Measurements from ENCODE around the gene VSX2. TPM values are rescaled to one million over a fixed set of nuclear protein-coding genes. Genes with fewer than 3 reads are reported as not detected.

VSX2 gene
- total RNA-seq, 4 donors from 2014 or later, result not detected

DNA sequence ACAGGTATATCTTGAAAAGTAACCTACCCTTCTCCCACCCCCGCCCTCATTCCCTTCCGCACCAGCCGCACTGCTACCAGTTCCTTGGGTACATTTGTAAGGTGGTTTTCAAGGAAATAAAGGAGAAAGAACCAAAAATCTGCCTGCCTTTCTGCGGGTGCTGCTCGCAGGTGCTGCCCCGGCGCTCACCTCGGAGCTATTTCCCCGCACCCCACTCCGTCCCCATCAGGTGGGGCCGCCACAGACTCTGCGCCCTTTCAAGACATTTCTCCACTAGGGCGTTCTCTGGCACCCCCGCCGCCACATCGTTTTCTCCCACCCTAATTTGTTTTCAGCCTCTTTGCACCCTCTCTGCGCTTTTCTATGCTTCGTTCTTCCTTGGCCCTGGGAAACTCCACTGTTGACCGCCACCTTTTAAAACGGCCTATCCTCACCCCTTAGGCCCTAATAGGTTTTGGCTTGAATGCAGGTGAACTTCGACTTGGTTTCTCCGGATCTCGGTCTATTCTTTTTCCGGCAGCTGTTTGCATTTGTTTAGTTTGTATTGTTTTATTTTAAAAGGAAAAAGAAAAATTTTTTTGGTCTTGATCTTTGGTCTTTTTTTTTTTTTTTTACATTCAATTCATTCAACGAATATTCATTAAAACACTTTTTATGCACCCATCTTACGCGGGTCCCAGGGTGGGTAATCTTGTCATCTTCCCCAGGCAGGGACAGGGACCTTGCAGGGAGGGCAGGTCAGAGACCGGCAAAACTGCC, 3.0 kb downstream of the VSX2 start:
- H3K4me3 ChIP-seq (ENCODE audit: low read depth, poor library complexity, severe bottlenecking), result no peak overlapping the region
- intact Hi-C loops (cut with DNase I; ENCODE audit: low total_unique reads), result loop anchor here (5.0 kb wide), 1 partner anchor 1770 kb away; no protein-coding TSS in a partner anchor
- DNase-seq (ENCODE audit: low spot score in 2 of 2), result no peak
- TF ChIP-seq POLR2A (IDR thresholded peaks at IDR 0.05), result no peak
- TF ChIP-seq, protein P1, sequence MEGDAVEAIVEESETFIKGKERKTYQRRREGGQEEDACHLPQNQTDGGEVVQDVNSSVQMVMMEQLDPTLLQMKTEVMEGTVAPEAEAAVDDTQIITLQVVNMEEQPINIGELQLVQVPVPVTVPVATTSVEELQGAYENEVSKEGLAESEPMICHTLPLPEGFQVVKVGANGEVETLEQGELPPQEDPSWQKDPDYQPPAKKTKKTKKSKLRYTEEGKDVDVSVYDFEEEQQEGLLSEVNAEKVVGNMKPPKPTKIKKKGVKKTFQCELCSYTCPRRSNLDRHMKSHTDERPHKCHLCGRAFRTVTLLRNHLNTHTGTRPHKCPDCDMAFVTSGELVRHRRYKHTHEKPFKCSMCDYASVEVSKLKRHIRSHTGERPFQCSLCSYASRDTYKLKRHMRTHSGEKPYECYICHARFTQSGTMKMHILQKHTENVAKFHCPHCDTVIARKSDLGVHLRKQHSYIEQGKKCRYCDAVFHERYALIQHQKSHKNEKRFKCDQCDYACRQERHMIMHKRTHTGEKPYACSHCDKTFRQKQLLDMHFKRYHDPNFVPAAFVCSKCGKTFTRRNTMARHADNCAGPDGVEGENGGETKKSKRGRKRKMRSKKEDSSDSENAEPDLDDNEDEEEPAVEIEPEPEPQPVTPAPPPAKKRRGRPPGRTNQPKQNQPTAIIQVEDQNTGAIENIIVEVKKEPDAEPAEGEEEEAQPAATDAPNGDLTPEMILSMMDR (IDR thresholded peaks at IDR 0.05), result no peak
- 15 to 17% methylated on average over 28 of the region's 28 CpGs for WGBS, 2 donors

DNA sequence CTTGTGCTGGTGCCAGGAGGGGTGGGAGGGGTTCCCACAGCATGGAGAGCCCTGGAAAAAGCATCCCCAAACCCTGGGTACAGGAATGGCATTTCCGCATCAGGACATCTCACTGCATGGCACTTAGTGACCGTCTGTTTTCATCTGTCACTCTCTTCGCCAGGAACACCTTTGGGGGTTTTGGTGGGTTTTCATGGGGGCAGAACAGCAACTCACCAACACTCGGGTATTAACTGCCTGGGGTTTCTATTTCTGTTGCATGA, 3.5 kb downstream of the VSX2 start:
- no peak for TF ChIP-seq POLR2A (IDR thresholded peaks at IDR 0.05)
- TF ChIP-seq, protein P1 (IDR thresholded peaks at IDR 0.05), result no peak
- no peak for DNase-seq (ENCODE audit: low spot score in 2 of 2)
- intact Hi-C loops (cut with DNase I; ENCODE audit: low total_unique reads), result loop anchor here (5.0 kb wide), 1 partner anchor 1770 kb away; no protein-coding TSS in a partner anchor
- H3K4me3 ChIP-seq (ENCODE audit: low read depth, poor library complexity, severe bottlenecking), result no peak overlapping the region
- WGBS, 2 donors, result 36 to 50% methylated on average over 4 of the region's 4 CpGs

DNA sequence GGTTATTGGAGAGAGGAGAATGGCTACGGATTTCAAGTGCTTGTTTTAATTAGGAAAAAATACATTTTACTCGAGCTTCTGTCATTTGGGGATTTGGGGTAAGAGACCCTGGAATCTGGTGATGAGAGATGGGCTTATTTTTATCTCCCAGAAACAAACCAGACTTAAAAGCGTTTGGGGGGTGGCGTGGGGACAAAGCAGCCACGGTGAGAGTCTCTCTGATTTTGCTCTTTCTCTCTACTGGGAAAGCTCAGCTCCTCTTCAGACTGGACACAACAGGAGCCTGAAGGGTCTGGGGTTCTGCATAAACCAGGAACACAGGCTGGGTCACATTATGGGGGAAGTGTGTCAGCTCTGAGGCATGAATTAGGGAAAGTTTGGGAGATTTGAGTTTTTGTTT, 3.8 kb downstream of the VSX2 start:
- no peak for TF ChIP-seq POLR2A (IDR thresholded peaks at IDR 0.05)
- TF ChIP-seq, protein P1 (IDR thresholded peaks at IDR 0.05), result no peak
- intact Hi-C loops (cut with DNase I; ENCODE audit: low total_unique reads), result loop anchor here (5.0 kb wide), 1 partner anchor 1771 kb away; no protein-coding TSS in a partner anchor
- no peak overlapping the region for H3K4me3 ChIP-seq (ENCODE audit: low read depth, poor library complexity, severe bottlenecking)
- no peak for DNase-seq (ENCODE audit: low spot score in 2 of 2)
- 25 to 43% methylated on average over 5 of the region's 5 CpGs for WGBS, 2 donors

DNA sequence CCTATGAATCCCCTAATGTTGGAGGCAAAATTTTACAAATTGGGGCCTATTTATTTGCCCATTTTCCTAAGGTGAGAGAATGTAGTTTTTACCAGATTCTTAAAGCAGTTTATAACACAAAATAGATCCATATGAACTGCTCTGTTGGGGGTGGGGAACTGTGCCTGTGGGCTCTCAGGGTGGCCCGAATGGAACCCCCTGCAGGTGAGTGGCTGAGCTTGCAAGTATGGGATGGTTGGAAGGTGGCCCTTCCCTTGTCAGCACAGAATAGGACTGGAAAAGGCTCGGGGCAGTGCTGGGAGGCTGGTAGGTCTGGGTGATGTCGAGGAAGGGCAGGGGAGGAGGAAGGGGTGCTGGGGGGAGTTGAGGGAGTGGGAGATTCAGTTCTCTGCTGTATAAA, 4.9 kb downstream of the VSX2 start:
- 18 to 56% methylated on average over 3 of the region's 3 CpGs for WGBS, 2 donors
- H3K4me3 ChIP-seq (ENCODE audit: low read depth, poor library complexity, severe bottlenecking), result no peak overlapping the region
- intact Hi-C loops (cut with DNase I; ENCODE audit: low total_unique reads), result loop anchor here (5.0 kb wide), 1 partner anchor 1772 kb away; no protein-coding TSS in a partner anchor
- TF ChIP-seq POLR2A (IDR thresholded peaks at IDR 0.05), result no peak
- TF ChIP-seq, protein P1 (IDR thresholded peaks at IDR 0.05), result no peak
- no peak for DNase-seq (ENCODE audit: low spot score in 2 of 2)

DNA sequence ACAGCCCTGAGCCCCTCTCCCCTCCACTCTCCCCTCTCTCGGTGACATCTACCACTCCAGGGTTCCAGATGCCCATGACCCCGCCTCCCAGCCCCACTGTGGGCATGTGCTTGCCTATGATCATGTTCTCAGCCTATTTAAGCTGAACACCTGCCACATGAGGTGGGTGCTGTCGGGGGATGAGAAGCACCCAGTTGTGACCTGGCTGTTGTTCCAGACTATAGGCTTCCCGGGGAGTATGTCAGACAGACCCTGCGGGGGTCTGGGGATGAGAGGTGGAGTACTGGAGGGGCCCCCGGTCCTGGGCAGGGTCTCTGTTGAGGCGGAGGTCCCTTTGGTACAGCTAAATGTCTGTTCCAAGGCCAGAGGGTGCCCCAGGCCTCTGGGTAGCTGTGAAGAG, 6.0 kb downstream of the VSX2 start:
- 66 to 84% methylated on average over 7 of the region's 7 CpGs for WGBS, 2 donors
- TF ChIP-seq, protein P1 (IDR thresholded peaks at IDR 0.05), result no peak
- no peak for TF ChIP-seq POLR2A (IDR thresholded peaks at IDR 0.05)
- DNase-seq (ENCODE audit: low spot score in 2 of 2), result no peak
- intact Hi-C loops (cut with DNase I; ENCODE audit: low total_unique reads), result no loop called here
- no peak overlapping the region for H3K4me3 ChIP-seq (ENCODE audit: low read depth, poor library complexity, severe bottlenecking)

DNA sequence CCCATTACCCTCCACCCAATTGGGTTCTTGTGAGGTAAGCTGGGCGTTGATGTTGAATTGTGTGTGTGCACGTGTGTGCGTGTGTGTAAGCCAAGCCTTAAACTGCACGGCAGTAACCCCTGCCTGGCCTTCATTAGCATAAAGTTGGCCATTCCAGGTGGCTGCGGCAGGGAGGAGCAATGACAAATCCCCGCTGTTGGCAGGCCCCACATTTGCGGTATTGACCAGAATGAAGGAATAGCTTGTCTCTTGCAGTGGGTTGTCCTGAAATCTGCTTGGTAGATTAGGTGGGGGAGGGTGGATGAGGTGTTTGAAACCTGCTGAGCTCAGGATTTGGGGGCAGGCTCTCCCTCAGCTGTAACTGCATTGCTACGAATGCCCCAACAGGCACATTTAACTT, 7.3 kb downstream of the VSX2 start:
- TF ChIP-seq, protein P1 (IDR thresholded peaks at IDR 0.05), result no peak
- TF ChIP-seq POLR2A (IDR thresholded peaks at IDR 0.05), result no peak
- no peak overlapping the region for H3K4me3 ChIP-seq (ENCODE audit: low read depth, poor library complexity, severe bottlenecking)
- intact Hi-C loops (cut with DNase I; ENCODE audit: low total_unique reads), result no loop called here
- WGBS, 2 donors, result 80% methylated on average over 8 of the region's 8 CpGs
- DNase-seq (ENCODE audit: low spot score in 2 of 2), result no peak
